ENCODE results near the gene SETD7.

DNA sequence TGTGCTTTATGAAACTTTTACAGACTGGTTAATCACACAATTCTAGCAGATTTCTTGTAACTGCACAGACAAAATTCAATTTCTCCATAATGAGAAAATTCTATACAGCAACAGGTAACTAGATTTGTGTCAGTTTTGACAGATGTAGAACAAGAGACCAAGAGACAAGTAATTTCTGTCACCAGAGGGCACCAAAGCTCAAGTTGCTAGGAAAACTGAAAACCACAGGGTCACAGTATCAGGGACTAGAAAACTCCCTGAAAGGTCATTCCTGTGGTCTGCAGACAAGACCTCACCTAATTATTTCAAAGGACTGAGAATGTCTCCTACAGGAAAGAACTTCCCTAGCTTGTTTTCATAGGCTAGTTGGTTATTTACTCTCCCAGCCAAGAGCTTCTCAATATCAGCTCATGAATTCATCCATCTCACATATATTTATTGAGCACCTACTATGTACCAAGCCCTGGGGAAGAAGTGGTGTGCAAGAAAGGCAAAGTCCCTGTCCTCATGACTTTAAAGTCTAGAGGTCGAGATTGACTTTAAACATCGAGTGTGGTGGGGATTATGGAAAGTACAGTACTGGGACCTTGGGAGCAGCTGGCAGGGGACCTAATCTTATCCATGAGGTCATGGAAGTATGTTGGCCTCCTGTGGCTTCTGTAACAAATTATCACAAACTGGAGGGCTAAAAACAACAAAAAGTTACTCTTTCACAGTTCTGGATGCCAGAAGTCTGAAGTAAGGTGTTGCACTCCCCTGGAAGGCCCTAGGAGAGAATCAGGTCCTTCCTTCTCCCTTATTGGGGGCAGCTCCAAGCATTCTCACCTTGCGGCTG, 47.8 kb upstream of the SETD7 start:
- TF ChIP-seq POLR2A (IDR thresholded peaks at IDR 0.05; ENCODE audit: low read depth, low read length) (no peak), TAF1 (IDR thresholded peaks at IDR 0.05; ENCODE audit: borderline replicate concordance, low read depth, low read length) (no peak), POLR2AphosphoS5 (IDR thresholded peaks at IDR 0.05; ENCODE audit: low read depth, low read length) (no peak)
